NB4 (cell line): ENCODE results near the gene IQCE.

Experiments used
- DNase-seq: peaks from one replicate; pipeline ENCODE4 v3.0.0; 2010; ENCODE audit warnings: low read depth
- H3K4me3 ChIP-seq: one replicate; pipeline ENCODE4 v1.5.1; 2011; ENCODE audit warnings: mild to moderate bottlenecking, low read depth, low read length, moderate library complexity
- MAX ChIP-seq: IDR thresholded peaks from 2 replicates; pipeline ENCODE4 v1.6.1; 2011; ENCODE audit warnings: low read depth, low read length
- MYC ChIP-seq: IDR thresholded peaks from 2 replicates; pipeline ENCODE4 v1.6.1; 2011; ENCODE audit warnings: low read depth, low read length
- POLR2A ChIP-seq: IDR thresholded peaks from 2 replicates; pipeline ENCODE4 v1.6.1; 2011; ENCODE audit warnings: mild to moderate bottlenecking; ENCODE audit not compliant: insufficient read length; ENCODE audit errors: extremely low read depth
- TF ChIP-seq, protein P1 (sequence below): IDR thresholded peaks from one replicate; pipeline ENCODE4 v1.5.1; 2012; ENCODE audit warnings: low read depth, low read length

IQCE gene

GRCh38 chr7:2512179-2512661 lies 46.6 kb upstream of the IQCE start:
- no peak for DNase-seq
- TF ChIP-seq POLR2A (no peak), MAX (no peak), MYC (no peak)
- TF ChIP-seq, protein P1, sequence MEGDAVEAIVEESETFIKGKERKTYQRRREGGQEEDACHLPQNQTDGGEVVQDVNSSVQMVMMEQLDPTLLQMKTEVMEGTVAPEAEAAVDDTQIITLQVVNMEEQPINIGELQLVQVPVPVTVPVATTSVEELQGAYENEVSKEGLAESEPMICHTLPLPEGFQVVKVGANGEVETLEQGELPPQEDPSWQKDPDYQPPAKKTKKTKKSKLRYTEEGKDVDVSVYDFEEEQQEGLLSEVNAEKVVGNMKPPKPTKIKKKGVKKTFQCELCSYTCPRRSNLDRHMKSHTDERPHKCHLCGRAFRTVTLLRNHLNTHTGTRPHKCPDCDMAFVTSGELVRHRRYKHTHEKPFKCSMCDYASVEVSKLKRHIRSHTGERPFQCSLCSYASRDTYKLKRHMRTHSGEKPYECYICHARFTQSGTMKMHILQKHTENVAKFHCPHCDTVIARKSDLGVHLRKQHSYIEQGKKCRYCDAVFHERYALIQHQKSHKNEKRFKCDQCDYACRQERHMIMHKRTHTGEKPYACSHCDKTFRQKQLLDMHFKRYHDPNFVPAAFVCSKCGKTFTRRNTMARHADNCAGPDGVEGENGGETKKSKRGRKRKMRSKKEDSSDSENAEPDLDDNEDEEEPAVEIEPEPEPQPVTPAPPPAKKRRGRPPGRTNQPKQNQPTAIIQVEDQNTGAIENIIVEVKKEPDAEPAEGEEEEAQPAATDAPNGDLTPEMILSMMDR: no peak
- H3K4me3 ChIP-seq: no peak overlapping the region

GRCh38 chr7:2512713-2513112 lies 46.1 kb upstream of the IQCE start:
- TF ChIP-seq, protein P1: no peak
- no peak for TF ChIP-seq MYC
- TF ChIP-seq POLR2A: no peak
- TF ChIP-seq MAX: no peak
- H3K4me3 ChIP-seq: no peak overlapping the region

GRCh38 chr7:2513702-2514101 lies 45.1 kb upstream of the IQCE start:
- TF ChIP-seq, protein P1: no peak
- no peak for DNase-seq
- no peak overlapping the region for H3K4me3 ChIP-seq

More at GRCh38 chr7:2512713-2513112, 46.1 kb upstream of the IQCE start:
- no peak for DNase-seq

- no peak overlapping the region for H3K4me3 ChIP-seq
- no peak for DNase-seq
- no peak for TF ChIP-seq POLR2A
- no peak for TF ChIP-seq MAX
- TF ChIP-seq, protein P1: no peak
- TF ChIP-seq MYC: no peak
Measured at GRCh38 chr7:2514473-2515423, 44.0 kb upstream of the IQCE start.

- no peak for DNase-seq
- TF ChIP-seq, protein P1: no peak
- TF ChIP-seq POLR2A (no peak), MAX (no peak), MYC (no peak)
- H3K4me3 ChIP-seq: no peak overlapping the region
Measured at GRCh38 chr7:2515424-2516193, 43.2 kb upstream of the IQCE start.
